ENCODE measurements around the gene TNS4.

TNS4 gene

DNA sequence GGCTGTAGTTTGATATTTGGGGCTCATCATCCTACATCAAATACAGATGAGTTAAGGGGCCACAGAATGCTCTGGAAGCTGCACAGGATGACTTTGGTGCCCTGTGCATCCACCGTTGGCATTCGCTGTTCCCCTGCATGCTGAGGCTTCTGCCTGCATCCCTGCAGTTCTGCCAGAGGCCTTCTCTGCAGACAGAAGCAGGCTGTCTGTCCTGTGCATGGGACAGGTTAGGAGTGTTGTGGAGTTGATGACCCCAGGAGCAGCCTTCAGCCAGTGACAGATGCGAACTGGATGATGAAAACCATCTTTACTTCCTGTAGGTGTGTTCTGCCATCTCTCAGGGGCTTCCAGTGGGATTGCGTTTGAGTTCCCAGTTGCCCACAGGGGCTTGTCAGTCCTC is 13.6 kb upstream of the TNS4 start:
- DNase-seq = no peak

DNA sequence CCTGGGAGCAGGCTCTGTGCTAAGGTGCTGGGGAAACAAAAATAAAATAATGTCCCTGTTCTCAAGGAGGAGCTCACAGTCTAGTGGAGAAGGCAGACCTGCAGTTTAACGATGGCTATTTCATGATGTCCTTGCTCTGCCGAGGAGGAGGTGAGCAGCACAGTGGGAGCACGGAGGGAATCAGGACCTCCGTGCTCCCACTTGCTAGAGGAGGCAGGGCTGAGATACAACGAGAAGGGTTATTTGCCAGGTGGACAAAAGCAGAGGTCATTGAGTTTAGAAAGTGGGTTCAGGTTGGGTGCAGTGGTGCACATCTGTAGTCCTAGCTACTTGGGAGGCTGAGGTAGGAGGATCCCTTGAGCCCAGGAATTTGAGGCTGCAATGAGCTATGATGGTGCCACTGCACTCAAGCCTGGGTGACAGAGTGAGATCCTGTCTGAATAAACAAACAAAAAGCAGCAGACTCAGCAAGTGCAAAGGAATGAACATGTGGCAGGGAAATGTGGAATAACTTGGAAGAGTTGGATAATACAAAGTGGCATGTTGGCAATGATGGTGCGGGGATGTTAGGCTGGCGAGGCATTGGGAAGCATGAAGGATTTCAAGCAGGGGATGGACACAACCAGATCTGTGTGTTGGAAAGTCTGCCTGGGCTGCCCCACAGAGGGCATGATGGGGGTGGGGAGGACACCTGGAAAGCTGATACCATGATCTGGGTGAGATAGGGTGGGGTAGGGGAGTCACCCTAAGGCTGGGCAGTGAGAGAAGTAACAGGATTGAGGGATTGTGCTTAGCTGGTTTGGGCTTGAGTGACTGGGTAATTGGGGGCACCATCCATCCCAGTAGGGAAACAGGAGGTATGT is 12.8 kb upstream of the TNS4 start:
- DNase-seq = no peak

DNA sequence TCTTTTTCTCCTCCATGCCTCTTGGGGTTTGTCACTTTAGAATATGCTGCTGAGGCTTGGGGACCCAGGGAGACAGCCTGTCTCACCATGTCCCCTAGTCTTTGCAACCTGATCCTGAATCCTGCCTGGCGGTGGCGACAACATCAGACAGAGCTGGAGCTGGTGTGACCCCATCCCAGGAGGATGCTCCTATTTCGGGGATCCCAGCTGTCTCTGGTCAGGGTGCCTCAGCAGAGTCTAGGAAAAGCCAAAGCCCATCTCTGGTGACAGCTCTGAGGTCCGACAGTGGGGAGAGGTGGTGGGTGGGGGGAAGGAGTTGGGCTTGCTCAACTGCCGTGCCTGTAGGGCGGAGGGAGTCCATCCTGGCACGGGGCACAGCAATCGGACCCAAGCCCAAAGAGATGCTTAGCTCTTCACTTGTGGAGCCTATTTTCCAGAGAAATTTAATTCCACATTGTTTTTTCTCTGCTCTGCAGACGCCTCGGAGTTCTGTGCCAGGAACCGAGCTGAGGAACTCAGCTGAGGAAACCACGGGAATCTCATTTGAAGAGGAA is 10.3 kb upstream of the TNS4 start:
- DNase-seq = no peak

DNA sequence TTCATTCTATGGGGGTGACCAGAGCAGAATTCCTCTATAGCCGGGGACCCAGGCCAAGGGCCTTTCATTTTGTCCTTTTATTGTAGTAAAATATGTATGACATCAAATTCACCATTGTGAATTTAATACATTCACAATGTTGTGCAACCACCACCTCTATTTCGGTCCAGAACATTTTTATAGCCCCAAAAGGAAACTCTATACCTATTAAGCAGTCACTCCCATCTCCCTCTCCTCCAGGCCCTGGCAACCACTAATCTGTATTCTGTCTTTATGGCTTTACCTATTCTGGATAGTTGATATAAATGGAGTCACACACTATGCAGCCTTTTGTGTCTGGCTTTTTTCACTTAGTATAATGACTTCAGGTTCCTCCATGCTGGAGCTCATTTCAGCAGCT is 9.7 kb upstream of the TNS4 start:
- DNase-seq = no peak

DNA sequence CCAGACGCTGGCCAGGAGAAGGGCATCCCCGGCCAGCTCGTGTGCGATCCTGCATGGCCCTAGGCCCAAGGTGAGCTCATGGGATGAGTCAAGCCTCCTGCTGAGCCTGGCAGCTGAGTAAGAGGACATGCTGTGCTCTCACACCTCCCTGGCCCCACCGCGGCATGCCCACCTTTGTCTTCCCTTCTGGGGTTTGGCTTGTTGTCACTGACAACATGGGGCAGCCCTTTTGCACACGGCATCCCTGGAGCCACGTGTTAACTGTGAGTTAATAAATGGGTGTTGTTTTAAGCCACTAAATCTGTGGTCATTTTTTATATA is 8.9 kb upstream of the TNS4 start:
- DNase-seq = no peak

DNA sequence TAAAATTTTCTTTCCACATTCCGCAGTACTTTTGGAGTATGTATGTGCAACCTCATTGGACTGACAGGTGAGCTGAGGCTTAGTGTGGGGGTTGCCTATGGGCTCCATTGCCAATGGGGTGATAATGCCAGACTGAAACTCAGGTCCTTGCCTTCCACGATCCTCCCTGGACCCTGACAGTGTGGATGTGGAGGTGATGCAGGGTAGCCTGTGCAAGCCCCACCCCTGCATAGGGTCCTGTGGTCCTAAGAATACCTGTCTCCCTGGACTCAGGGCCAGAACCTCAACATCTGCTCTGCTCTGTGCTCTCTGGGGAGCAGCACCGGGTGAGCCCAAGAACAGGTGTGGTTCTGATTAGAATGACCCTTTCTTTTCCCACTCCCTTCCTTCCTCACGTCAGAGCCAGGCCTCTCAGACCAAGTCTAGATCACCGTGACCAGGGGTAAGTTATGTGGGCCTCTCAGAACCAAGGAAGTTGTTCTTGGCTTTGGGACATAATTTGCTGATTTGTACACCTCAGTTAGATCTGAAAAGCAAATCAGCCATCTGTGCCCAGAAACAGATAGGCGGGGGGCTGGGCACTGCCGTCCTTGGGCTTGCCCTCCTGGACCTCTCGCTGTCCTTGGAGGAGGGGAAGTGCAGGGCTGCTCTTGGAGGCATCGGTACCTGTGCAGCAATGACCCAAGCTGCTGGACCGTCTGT is 8.4 kb upstream of the TNS4 start:
- no peak for DNase-seq

DNA sequence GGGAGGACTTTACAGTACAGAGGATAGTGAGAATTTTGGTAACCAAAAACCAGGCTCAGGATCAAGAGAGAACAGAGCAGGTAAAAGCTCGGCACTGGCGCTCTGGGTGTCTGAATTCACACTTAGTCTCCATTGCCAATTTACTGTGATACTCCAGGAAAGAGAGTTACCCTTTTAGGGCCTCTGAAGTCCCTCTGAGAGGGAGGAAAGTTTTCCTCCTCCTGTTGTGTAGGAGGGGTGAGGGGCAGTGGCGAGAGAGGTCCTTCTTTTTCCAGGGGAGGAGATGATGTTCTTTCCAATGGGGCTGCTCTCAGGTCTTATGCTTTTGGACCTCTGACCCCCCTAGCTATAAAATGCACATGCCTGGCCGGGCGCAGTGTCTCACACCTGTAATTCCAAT is 5.4 kb upstream of the TNS4 start:
- no peak for DNase-seq

DNA sequence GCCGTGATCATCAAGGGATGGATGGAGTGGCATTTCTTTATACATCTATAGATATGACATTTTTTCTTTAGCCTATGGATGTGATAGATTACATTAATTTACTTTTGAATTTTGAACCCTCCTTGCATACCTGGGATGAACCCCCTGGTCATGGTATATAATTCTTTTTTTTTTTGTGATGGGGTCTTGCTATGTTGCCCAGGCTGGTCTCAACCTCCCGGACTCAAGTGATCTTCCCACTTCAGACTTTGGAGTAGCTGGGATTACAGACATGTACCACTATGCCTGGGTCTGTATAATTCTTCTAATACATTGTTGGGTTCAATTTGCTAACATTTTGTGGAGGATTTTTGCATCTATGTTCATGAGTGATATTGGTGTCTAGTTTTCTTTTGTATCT is 1.7 kb upstream of the TNS4 start:
- DNase-seq = no peak

DNA sequence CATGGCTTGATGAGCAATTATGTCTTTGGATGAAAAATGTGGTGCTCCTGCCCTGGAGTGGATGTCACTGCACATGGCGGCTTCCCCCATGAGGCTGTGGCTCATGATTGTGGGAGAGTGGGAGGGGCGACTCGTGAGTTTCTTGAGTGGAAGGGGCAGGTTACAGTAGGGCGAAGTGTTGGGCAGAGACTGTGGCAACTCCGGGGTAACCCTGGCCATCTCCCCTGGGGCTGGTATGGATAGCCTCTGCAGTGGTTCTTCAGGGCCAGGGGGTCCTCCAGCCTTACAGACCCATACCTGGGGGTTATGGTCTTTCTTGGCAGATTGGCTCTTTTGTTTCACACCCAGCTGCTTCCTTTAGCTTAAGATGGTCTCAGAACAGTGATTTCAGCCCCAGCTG is 1.3 kb upstream of the TNS4 start:
- DNase-seq = no peak

DNA sequence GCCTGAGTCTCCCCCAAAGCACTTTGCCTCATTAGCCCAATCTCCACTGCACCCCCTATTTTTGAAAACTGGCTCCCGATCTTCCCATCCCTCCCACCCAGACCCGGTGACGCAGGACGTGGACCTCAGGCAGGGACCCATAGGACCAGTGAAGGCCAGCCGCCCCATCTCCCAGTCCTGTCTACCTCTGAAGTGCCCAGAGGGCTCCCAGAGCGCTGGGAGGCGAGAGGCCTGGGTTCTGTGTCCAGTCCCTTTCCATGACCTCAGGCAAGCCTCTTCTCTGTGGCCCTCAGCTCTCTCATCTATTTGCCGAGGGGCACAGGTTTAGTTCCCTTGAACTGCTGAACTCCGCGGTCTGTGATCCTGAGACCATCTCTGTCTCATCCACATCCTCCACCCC is 714 bp downstream of the TNS4 start:
- no peak for DNase-seq

DNA sequence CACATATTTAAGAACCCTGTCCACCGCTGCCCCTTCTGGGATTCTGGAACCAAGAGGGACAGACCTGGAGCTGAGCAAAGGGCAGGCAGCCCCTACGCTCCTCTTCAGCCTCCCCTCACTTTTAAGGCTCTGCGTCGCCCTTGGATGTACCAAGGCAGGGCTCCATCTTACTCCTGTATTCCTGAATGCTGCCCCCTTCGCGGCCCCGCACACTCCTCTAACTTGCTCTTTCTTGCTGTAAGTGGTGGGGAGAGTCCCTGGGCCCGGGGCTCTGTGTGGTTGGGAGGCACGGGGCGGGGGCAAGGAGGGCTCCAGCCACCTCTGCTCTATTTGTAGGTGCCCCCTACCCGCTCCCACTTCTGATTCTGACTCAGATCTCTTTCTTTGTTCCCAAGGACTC is 1.2 kb downstream of the TNS4 start:
- no peak for DNase-seq

DNA sequence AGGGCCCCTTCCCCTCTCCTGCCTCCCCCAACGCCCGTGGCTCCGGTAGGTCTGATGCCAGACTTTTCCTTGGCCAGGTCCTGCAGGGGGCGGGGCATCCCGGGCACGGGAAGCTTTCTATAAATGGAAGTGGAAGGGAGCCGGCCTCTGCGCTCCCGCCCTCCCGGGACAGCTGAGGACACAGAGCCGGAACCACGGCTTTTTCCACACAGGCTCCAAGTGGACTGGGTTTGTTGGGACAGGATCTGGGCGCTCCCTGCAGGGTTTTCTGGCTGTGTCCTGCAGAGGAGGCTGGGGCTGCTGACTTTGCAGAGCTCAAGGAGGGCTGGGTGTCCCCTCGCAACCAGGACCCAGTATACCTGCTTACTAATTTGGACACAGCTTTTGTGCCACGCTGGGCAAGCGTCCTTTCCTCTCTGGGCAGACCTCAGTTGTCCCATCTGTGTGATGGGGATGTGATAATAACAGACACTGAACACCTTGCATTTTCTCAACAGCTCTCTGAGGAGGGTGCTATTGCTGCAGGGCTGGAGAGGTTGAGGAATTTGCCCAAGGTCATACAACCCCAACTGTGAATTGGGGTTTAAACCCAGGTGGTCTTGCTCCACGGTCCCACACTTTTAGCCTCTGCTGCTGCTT is 1.8 kb downstream of the TNS4 start:
- DNase-seq = no peak

DNA sequence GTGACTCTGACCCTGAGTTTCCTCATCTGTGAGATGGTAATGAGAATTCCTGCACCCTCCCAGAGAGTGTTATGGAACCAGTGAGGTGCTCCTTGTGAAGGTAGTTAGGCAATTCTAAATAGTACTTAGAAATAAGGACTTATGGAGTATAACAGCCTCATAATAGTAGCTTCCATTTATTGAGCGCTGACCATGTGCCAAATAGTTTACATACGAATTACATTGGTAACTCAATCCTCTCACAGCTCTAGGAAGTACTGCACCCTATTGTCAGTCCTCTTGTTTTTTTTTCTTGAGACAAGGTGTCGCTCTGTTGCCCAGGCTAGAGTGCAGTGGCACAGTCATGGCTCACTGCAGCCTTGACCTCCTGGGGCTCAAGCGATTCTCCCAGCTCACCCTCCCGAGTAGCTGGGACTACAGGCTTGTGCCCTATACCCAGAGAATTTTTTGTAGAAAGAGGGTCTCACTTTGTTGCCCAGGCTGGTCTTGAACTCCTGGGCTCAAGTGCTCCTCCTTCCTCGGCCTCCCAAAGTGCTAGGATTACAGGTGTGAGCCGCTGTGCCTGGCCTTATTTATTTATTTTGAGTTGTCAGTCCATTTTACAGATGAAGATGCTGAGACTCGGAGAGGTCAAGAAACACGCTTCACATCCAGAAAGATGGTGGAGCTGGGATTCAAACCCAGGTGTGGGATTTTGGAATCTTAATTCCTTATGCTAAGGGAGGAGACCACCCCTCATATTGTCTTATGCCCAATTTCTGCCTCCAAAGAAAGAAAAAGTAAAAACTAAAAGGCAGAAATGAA is 2.9 kb downstream of the TNS4 start:
- DNase-seq = no peak

DNA sequence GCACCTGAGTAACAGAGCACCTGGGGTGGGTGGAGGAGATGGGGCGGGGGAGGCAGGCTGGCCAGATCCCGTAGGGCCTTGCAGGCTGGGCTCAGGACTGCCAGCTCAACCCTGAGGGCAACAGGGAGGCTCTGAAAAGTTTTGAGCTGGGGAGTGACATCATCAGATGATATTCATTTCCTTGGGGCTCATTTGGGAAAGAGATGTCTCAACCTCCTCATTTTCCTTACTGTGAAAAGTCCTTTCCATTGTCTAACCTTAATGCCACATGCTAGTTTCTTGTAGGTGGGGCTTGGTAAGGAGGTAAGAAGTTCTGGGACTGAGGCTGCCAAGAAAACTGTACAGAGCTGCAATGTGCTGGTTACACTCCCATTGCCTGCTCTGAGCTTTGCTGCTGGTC is 3.7 kb downstream of the TNS4 start:
- no peak for DNase-seq

DNA sequence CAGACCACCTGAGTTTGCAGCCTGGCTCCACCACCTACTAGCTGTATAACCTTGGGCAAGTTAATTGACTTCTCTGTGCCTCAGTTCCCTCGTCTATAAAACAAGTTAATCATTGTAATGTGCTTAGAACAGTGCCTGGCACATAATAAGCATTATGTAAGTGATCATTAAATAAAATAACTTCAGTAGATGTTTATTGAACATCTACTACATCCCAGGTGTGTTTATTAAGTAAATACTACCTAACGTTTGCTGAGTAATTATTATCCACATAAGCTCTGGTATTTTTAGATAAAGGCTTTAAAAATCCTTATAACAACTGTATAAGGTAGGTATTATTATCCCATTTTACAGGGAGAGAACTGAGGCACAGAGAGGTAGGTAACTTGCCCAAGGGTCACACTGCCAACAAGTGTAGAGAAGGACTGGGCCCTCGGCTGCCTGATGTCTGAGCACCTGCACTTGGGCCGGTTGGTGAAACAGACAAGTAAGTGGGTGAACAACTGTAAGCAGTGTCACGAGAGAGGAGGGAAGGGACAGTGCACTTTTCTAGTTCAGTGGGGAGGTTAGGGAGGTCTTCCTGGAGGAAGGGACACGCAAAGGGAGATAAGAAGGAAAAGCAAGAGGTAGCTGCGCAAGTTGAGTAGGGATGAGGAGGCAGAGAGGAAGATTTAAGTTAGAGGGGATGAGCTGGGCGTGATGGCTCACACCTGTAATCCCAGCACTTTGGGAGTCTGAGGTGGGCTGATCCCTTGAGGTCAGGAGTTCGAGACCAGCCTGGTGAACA is 4.6 kb downstream of the TNS4 start:
- DNase-seq = no peak

DNA sequence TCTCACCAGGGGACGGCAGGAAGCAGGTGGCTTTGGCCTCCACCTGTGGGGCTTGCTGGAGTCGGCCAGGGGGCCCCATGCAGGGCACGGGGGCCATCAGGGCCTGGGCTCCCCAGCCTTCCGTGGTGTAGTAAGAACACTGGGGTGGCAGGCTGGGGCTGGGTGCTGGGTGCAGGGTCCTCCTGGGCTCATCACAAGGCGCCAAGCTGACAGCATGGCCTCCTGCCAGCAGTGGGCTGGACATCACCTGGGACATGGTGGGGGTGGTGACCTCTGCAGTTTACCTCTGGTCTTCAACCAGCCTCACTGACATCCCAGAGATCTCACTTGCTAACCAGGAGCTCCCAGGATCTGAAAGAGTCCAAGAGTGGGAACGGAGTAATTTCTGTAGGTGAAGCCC is 5.3 kb downstream of the TNS4 start:
- DNase-seq = no peak

DNA sequence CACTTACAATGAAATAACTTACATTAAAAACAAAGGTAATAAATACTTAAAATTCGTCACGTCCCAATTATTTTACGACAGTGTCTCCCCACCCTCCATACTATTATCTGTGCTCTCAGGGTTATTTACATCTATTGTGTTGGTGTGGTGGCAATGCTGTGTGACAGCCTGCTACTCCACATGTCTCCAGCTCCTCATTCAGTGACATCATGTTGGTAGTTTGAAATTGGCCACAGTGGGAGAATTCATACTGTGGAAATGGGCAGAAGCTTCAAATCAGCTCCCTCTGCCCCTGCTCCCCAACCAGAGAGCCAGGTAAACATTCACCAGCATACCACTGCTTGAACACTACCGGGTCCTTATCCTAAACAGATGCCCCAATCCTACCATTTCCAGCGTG is 6.3 kb downstream of the TNS4 start:
- DNase-seq = no peak

DNA sequence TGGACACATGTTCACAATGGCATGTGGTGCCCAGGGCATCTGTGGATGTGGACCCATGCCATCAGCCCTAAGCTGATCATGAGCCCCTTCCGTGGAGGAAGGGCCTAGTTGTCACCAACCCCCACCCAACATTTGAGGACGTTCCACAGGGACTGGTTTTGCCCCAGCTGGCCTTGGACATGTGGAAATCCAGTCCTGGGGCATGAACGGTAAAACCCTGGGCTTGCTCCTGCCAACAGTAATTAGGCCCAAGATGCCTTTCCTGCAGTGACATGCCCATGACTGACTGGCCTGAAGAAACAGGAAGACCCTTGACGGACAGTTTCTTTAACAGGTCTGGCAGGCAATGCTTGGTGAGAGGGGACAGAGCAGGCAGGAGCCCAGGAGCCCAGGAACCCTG is 7.7 kb downstream of the TNS4 start:
- no peak for DNase-seq

DNA sequence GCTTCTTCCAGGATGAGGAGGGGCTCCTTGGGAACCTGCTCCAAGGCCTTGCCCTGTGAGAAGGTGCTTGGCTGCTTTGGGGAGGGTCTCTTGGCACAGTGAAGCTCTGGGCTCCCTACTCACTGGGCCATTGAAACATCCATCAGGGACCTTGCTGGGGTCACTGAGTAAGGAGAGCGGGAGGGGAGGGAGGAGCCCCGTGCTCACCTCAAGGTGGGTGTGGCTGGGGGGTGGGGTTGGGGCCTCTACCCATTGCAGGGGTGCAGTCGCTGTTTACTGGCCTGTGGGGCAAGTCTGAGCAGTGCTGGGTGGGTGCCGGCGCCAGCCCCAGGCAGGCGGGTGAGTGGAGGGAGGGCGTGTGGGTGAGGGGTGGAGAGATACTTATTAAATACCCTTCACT is 9.9 kb downstream of the TNS4 start:
- no peak for DNase-seq

DNA sequence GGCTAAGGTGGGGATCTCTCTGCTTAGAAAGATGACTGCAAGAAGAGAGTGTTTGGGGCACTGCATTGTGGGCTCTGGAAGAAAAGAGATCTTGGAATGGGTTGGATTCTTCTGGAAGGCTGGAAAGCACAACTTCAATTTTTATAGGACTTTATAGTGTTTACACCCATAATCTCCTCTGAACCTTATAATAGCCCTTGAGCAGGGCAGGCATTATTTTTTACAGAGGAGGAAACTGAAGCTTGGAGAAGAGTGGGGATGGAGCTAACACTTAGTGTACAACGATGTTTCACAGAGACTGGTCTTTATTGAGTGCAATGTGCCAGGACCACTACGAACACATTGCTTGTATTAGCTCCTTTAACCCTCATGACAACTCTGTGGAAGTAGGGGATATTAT is 10.4 kb downstream of the TNS4 start:
- DNase-seq = no peak

DNA sequence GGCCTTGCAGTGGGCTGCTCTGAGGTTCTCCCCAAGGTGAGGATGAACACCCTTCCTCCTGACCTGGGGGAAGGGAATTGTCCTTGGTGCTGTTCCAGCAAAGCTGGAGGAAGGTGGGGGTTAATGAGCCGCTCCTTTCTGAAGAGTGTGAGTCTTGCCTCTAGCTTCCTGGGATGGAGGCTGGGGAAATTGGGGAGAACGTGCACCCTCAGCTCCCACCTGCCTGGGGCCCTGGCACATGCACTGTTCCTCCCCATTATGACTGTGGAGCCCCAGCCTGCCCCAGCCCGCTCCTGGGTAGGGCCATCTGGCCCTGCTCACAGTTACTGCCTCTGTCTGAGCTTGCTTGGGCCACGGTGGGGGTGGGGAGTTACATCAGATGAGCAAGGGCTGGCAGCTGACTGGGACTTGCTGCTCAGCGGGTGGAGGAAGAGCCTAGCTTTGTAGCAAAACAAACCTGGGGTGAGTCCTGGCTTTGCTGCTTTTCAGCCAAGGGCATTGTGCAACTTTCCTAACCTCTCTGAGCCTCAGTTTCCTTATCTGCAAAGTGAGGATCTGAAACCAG is 11.1 kb downstream of the TNS4 start:
- no peak for DNase-seq

All from CD4-positive, alpha-beta T cell treated with Interleukin-17A for 1 hour (primary cell).